ENCODE data around the gene SFTA2. TPM values are rescaled to one million over a fixed set of nuclear protein-coding genes. Genes with fewer than 3 reads are reported as not detected.

The SFTA2 gene
- total RNA-seq, 4 donors from 2014 or later: 3.5 TPM; not detected in 3

- intact Hi-C loops (cut with DNase I): no loop called here
- Histone ChIP-seq H3K9me3 (no peaks in the 10 kb centered on the region), H3K27ac (no peak overlapping the region), H3K36me3 (no peaks in the 10 kb centered on the region), H3K27me3 (no peaks in the 10 kb centered on the region), H3K4me3 (replicated peaks in 1 of 3) (no peak overlapping the region), H3K4me1 (peaks cover 2 to 6% of the 10 kb centered on the region in 2 donors)
- WGBS, 2 donors: 59 to 60% methylated on average over 5 to 6 of the region's 6 CpGs
- peak in 1 of 2 donors; percentile 28 for DNase-seq
- TF ChIP-seq CTCF (IDR thresholded peaks at IDR 0.05): no peak
- no peak for TF ChIP-seq POLR2A (IDR thresholded peaks at IDR 0.05)
Observed at GRCh38 chr6:30937265-30937664, 5.3 kb upstream of the SFTA2 start.

- intact Hi-C loops (cut with DNase I): no loop called here
- no peaks in the 10 kb centered on the region for H3K36me3 ChIP-seq
- no peaks in the 10 kb centered on the region for H3K9me3 ChIP-seq
- H3K4me1 ChIP-seq: peaks cover 0 to 9% of the 10 kb centered on the region in 2 donors
- TF ChIP-seq POLR2A (IDR thresholded peaks at IDR 0.05) (no peak), CTCF (IDR thresholded peaks at IDR 0.05) (no peak)
- H3K27ac ChIP-seq: no peak overlapping the region
- H3K27me3 ChIP-seq: no peaks in the 10 kb centered on the region
- peak; percentile 23 to 51 for DNase-seq
- no peak overlapping the region for H3K4me3 ChIP-seq (replicated peaks in 1 of 3)
- WGBS, 2 donors: 4 to 8% methylated on average over 3 of the region's 3 CpGs
Observed at GRCh38 chr6:30935018-30935417, 3.0 kb upstream of the SFTA2 start.

- 83 to 88% methylated on average over 6 of the region's 6 CpGs for WGBS, 2 donors
- intact Hi-C loops (cut with DNase I): no loop called here
- no peak overlapping the region for H3K27ac ChIP-seq
- no peak for TF ChIP-seq POLR2A (IDR thresholded peaks at IDR 0.05)
- TF ChIP-seq CTCF (IDR thresholded peaks at IDR 0.05): no peak
- no peaks in the 10 kb centered on the region for H3K9me3 ChIP-seq
- H3K4me3 ChIP-seq (replicated peaks in 1 of 3): no peak overlapping the region
- peaks cover 0 to 9% of the 10 kb centered on the region in 2 donors for H3K4me1 ChIP-seq
- H3K27me3 ChIP-seq: no peaks in the 10 kb centered on the region
- H3K36me3 ChIP-seq: no peaks in the 10 kb centered on the region
- no peak for DNase-seq
Observed at GRCh38 chr6:30932665-30933365, 845 bp upstream of the SFTA2 start.

GRCh38 chr6:30931272-30931671 lies 698 bp downstream of the SFTA2 start:
- Histone ChIP-seq H3K27me3 (no peaks in the 10 kb centered on the region), H3K4me3 (replicated peaks in 1 of 3) (no peak overlapping the region), H3K9me3 (no peaks in the 10 kb centered on the region), H3K4me1 (peaks cover 0 to 17% of the 10 kb centered on the region in 2 donors), H3K36me3 (peaks cover 0 to under 1% of the 10 kb centered on the region in 2 donors), H3K27ac (no peak overlapping the region)
- no peak for DNase-seq
- 57 to 73% methylated on average over 8 of the region's 8 CpGs for WGBS, 2 donors
- intact Hi-C loops (cut with DNase I): no loop called here
- TF ChIP-seq POLR2A (IDR thresholded peaks at IDR 0.05) (no peak), CTCF (IDR thresholded peaks at IDR 0.05) (no peak)

- Histone ChIP-seq H3K4me1 (peaks cover 0 to 17% of the 10 kb centered on the region in 2 donors), H3K4me3 (replicated peaks in 1 of 3) (no peak overlapping the region), H3K36me3 (peaks cover 0 to 8% of the 10 kb centered on the region in 2 donors), H3K27me3 (no peaks in the 10 kb centered on the region), H3K27ac (no peak overlapping the region), H3K9me3 (no peaks in the 10 kb centered on the region)
- intact Hi-C loops (cut with DNase I): no loop called here
- TF ChIP-seq CTCF (IDR thresholded peaks at IDR 0.05) (no peak), POLR2A (IDR thresholded peaks at IDR 0.05) (no peak)
- 92 to 98% methylated on average over 4 of the region's 4 CpGs for WGBS, 2 donors
- no peak for DNase-seq
Observed at GRCh38 chr6:30930506-30930905, 1.5 kb downstream of the SFTA2 start.
